Measurements from ENCODE around the gene ASH1L.
A peak's percentile ranks its signal among the peaks of the same experiment; 100 is the strongest.

ASH1L gene

DNA sequence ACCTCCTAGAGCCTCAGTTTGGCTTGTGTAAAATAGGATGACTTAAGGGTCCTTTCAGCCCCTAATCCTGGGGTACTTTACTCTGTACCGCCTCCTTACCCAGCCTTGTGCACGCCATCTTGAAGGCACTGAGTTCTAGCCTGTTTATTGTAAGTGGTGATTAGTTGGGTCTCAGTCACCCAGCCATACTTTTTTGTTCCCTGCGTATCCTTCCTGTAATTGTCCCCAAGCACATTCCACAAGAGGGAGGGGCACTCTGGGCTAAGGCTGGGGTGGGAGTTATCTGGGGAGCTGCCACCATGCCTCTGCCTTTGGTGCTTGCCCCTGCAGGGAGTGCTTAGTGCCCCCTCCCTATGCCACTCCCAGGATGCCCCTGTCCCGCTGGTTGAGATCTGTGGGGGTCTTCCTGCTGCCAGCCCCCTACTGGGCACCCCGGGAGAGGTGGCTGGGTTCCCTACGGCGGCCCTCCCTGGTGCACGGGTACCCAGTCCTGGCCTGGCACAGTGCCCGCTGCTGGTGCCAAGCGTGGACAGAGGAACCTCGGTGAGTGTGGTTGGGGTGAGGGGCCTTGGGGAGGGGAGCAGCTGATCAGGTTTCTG lies 253.1 kb downstream of the ASH1L start:
- POLR2A ChIA-PET = interaction anchor here (1.2 to 1.8 kb wide), 2 partner anchors 11 to 35 kb away, joined by 3 to 4 read pairs; partner anchors contain the start of gene RUSC1
- CTCF ChIA-PET = interaction anchor here (0.6 to 3.1 kb wide), 4 partner anchors 13 to 65 kb away, joined by 3 to 15 read pairs (median 6); no protein-coding TSS in a partner anchor
- H3K9me3 ChIP-seq (ENCODE audit: control insufficient read depth, insufficient read depth, low read depth, low read length) = no peaks in the 10 kb centered on the region
- H3K4me3 ChIP-seq (ENCODE audit: low read depth, low read length) = peak overlapping the region; percentile 67
- peaks cover 28 to 43% of the 10 kb centered on the region in 2 experiments; a peak in 2 of 3 replicates for H3K36me3 ChIP-seq (ENCODE audit: control insufficient read depth in 2 of 2, insufficient read depth in 1 of 2, low read length in 2 of 2)
- peak overlapping the region; percentile 88 for H3K27ac ChIP-seq (ENCODE audit: extremely low read depth, low read depth, low read length)
- peaks cover 5% of the 10 kb centered on the region; the same call in 1 of the 2 replicates for H3K4me1 ChIP-seq (ENCODE audit: control insufficient read depth, insufficient read depth, low read length)
- TF ChIP-seq ZNF843 (tag by site-specific recombination; IDR thresholded peaks at IDR 0.05) (no peak), SP2 (tag by site-specific recombination; IDR thresholded peaks at IDR 0.05) (peak; percentile 29; the same call in 1 of the 2 replicates), YY2 (tag by site-specific recombination; IDR thresholded peaks at IDR 0.05) (peak; percentile 60), ZNF626 (tag by site-specific recombination; IDR thresholded peaks at IDR 0.05) (no peak), ZNF510 (tag by site-specific recombination; IDR thresholded peaks at IDR 0.05; ENCODE audit: insufficient replicate concordance) (no peak), ZNF138 (tag by site-specific recombination; IDR thresholded peaks at IDR 0.05; ENCODE audit: borderline replicate concordance) (no peak), GLIS2 (tag by site-specific recombination; IDR thresholded peaks at IDR 0.05) (peak; percentile 75), ZNF423 (tag by site-specific recombination; IDR thresholded peaks at IDR 0.05) (peak; percentile 65), GLI2 (tag by site-specific recombination; IDR thresholded peaks at IDR 0.05; ENCODE audit: borderline replicate concordance, low read depth) (no peak), KLF1 (tag by site-specific recombination; IDR thresholded peaks at IDR 0.05) (peak; percentile 96), ZIC2 (tag by site-specific recombination; IDR thresholded peaks at IDR 0.05) (peak; percentile 99), ZNF658 (tag by site-specific recombination; IDR thresholded peaks at IDR 0.05) (no peak), ZNF292 (tag by site-specific recombination; IDR thresholded peaks at IDR 0.05; ENCODE audit: borderline replicate concordance, low read depth) (no peak), ZNF221 (tag by site-specific recombination; IDR thresholded peaks at IDR 0.05; ENCODE audit: borderline replicate concordance) (no peak), HOXA7 (CRISPR knock-in tag; IDR thresholded peaks at IDR 0.05; ENCODE audit: borderline replicate concordance) (no peak), ZNF366 (tag by site-specific recombination; conservative IDR thresholded peaks at IDR 0.05) (no peak), ZNF654 (tag by site-specific recombination; IDR thresholded peaks at IDR 0.05; ENCODE audit: low read depth) (no peak), ZFP41 (tag by site-specific recombination; IDR thresholded peaks at IDR 0.05; ENCODE audit: borderline replicate concordance) (no peak), ZNF354C (tag by site-specific recombination; IDR thresholded peaks at IDR 0.05; ENCODE audit: borderline replicate concordance, low read depth) (no peak), ZNF76 (tag by site-specific recombination; IDR thresholded peaks at IDR 0.05; ENCODE audit: borderline replicate concordance, low read depth) (peak; percentile 32; the same call in 1 of the 2 replicates), MZF1 (tag by site-specific recombination; IDR thresholded peaks at IDR 0.05; ENCODE audit: borderline replicate concordance) (no peak), ZNF37A (tag by site-specific recombination; IDR thresholded peaks at IDR 0.05) (no peak), ZFHX2 (tag by site-specific recombination; conservative IDR thresholded peaks at IDR 0.05) (0 out of 2 replicates have a peak, but pooled peaks have one; percentile 16)
- TF ChIP-seq, protein P1, sequence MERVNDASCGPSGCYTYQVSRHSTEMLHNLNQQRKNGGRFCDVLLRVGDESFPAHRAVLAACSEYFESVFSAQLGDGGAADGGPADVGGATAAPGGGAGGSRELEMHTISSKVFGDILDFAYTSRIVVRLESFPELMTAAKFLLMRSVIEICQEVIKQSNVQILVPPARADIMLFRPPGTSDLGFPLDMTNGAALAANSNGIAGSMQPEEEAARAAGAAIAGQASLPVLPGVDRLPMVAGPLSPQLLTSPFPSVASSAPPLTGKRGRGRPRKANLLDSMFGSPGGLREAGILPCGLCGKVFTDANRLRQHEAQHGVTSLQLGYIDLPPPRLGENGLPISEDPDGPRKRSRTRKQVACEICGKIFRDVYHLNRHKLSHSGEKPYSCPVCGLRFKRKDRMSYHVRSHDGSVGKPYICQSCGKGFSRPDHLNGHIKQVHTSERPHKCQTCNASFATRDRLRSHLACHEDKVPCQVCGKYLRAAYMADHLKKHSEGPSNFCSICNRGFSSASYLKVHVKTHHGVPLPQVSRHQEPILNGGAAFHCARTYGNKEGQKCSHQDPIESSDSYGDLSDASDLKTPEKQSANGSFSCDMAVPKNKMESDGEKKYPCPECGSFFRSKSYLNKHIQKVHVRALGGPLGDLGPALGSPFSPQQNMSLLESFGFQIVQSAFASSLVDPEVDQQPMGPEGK (tag by site-specific recombination; IDR thresholded peaks at IDR 0.05) = peak; percentile 49
- TF ChIP-seq, protein P2, sequence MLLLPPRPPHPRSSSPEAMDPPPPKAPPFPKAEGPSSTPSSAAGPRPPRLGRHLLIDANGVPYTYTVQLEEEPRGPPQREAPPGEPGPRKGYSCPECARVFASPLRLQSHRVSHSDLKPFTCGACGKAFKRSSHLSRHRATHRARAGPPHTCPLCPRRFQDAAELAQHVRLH (tag by site-specific recombination; IDR thresholded peaks at IDR 0.05) = no peak
- TF ChIP-seq, protein P3, sequence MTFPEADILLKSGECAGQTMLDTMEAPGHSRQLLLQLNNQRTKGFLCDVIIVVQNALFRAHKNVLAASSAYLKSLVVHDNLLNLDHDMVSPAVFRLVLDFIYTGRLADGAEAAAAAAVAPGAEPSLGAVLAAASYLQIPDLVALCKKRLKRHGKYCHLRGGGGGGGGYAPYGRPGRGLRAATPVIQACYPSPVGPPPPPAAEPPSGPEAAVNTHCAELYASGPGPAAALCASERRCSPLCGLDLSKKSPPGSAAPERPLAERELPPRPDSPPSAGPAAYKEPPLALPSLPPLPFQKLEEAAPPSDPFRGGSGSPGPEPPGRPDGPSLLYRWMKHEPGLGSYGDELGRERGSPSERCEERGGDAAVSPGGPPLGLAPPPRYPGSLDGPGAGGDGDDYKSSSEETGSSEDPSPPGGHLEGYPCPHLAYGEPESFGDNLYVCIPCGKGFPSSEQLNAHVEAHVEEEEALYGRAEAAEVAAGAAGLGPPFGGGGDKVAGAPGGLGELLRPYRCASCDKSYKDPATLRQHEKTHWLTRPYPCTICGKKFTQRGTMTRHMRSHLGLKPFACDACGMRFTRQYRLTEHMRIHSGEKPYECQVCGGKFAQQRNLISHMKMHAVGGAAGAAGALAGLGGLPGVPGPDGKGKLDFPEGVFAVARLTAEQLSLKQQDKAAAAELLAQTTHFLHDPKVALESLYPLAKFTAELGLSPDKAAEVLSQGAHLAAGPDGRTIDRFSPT (tag by site-specific recombination; IDR thresholded peaks at IDR 0.05) = peak; percentile 95
- TF ChIP-seq, protein P4, sequence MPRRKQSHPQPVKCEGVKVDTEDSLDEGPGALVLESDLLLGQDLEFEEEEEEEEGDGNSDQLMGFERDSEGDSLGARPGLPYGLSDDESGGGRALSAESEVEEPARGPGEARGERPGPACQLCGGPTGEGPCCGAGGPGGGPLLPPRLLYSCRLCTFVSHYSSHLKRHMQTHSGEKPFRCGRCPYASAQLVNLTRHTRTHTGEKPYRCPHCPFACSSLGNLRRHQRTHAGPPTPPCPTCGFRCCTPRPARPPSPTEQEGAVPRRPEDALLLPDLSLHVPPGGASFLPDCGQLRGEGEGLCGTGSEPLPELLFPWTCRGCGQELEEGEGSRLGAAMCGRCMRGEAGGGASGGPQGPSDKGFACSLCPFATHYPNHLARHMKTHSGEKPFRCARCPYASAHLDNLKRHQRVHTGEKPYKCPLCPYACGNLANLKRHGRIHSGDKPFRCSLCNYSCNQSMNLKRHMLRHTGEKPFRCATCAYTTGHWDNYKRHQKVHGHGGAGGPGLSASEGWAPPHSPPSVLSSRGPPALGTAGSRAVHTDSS (tag by site-specific recombination; IDR thresholded peaks at IDR 0.05) = no peak
- TF ChIP-seq, protein P5, sequence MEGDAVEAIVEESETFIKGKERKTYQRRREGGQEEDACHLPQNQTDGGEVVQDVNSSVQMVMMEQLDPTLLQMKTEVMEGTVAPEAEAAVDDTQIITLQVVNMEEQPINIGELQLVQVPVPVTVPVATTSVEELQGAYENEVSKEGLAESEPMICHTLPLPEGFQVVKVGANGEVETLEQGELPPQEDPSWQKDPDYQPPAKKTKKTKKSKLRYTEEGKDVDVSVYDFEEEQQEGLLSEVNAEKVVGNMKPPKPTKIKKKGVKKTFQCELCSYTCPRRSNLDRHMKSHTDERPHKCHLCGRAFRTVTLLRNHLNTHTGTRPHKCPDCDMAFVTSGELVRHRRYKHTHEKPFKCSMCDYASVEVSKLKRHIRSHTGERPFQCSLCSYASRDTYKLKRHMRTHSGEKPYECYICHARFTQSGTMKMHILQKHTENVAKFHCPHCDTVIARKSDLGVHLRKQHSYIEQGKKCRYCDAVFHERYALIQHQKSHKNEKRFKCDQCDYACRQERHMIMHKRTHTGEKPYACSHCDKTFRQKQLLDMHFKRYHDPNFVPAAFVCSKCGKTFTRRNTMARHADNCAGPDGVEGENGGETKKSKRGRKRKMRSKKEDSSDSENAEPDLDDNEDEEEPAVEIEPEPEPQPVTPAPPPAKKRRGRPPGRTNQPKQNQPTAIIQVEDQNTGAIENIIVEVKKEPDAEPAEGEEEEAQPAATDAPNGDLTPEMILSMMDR (tag by site-specific recombination; IDR thresholded peaks at IDR 0.05) = peak; percentile 46; the same call in 1 of the 2 replicates
